GM21447 (cell line): Measurements from ENCODE around the gene LAIR2.
"Not testable (repeated sequence)": the region's sequence is repeated elsewhere in the genome, so short reads cannot be mapped to it uniquely, and the experiment has no call there.

Experiments used
- ATAC-seq: cut with Tn5 transposase; IDR thresholded peaks from one replicate; pipeline ENCODE4 v1.9.1; 2021; ENCODE audit not compliant: unreplicated experiment

Gene LAIR2

GRCh38 chr19:54492568-54492967 is 10.1 kb upstream of the LAIR2 start:
- no peak for ATAC-seq

GRCh38 chr19:54493056-54493455 is 9.6 kb upstream of the LAIR2 start:
- ATAC-seq = not testable (repeated sequence)

GRCh38 chr19:54493967-54494585 is 8.6 kb upstream of the LAIR2 start:
- ATAC-seq = no peak

GRCh38 chr19:54495284-54495683 is 7.3 kb upstream of the LAIR2 start:
- not testable (repeated sequence) for ATAC-seq

DNA sequence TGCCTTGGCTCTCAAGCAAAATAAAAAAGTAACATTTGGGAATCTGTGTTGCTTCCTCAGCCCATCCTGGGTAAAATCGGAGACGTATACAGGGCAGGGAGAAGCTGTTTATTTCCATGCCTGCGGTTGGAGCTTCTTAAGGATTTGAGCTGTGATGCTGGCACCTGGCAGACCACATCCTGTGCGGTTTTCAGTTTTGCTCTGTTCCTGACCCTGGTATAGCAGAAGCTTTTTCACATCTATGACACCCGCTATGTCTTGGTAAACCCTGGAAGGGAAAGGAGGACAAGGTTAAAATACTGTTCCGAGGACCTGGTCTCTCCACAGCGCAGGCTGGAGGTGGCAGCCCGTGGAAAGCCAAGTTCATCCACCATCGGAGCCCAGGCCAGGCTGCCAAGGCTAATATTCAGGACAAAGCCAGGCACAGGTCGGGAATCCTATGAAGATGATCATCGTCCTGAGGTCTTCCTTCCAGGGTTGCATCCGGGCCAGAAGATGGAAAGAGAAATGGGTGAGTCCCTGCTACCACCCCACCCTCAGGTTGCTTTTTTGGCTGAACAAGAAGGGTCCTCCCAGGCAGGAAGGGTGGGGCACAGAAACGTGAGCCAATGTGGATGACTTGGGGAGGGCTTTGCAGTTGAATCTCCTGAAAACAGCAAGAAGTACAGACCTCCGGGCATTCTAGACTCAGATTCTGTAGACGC is 4.7 kb upstream of the LAIR2 start:
- not testable (repeated sequence) for ATAC-seq

DNA sequence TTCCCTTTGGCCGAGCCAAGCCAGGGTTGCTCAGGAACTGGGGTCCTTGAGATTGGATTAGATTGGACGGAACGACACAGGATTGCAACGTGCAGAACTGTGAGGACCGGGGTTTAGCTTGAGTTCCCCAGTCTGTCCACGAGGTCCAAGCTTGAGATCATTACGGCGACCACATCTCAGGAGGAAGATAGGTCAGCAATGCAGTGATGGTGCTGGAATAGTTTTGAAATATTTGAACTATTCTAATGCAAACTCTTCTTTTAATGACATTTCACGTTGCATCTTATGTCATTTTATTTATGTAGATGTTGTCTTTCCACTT is 4.2 kb upstream of the LAIR2 start:
- not testable (repeated sequence) for ATAC-seq

DNA sequence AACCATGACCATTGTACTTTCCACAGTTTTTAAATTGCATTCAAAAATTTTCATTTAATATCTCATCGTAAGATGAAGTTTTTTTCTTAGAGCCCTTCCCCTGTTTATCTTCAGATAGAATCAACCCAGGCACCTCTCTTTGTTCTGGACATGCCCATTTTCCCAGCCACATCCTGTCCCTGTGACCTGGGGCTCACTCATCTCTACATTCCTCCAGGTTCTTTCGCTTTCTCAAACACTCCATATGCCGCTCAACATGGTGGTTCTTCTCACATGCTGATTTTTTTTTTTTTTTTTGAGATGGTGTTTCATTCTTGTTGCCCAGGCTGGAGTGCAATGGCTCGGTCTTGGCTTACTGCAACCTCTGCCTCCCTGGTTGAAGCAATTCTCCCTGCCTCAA is 2.9 kb downstream of the LAIR2 start:
- ATAC-seq = not testable (repeated sequence)

DNA sequence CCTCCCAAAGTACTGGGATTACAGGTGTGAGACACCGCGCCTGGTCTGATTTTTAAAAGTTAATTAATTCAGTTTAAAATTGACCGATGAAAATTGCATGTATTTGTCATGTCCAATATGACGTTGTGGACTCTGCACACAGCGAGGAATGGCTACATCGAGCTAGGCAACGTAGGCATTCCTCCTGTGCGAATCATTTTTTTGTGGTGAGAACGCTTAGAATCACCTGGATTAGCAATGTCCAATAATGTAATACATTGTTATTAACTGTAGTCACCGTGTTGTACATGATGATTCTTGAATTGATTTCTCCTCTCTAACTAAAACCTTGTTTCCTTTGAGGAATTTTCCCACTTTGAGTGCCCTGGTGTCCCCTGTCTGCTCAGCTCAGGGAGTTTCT is 3.4 kb downstream of the LAIR2 start:
- no peak for ATAC-seq

DNA sequence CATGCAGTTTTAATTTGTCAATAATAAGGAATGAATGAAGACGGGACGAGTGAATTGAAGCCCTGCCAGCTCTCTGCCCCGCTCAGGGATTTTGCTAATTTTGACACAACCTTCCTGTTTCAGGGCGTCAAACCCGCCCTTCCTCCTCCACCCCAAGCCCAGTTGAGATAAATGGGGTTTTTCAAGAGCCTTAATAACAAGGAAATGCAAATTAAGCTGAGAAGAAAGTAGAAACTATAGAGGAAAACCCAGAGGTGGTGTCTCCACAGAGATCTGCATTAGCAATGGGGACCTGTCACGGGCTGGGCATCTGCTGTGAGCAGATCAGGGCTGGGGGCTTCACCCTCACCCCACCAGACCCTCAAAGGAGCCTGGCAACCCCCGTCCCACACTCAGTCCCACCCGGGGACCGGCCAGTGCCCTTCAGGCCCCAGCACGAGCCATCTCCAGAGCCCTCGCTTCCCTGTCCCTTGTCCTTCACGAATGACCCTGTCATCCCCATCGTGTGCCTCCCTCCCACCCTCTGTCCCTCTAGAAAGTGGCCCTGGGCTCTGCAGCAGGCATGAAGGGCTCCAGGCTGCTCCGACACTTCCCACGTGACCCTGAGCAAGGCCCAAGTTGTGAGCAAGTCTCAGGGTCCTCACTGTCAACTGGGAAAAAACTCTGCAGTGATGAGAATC is 4.5 kb downstream of the LAIR2 start:
- not testable (repeated sequence) for ATAC-seq

DNA sequence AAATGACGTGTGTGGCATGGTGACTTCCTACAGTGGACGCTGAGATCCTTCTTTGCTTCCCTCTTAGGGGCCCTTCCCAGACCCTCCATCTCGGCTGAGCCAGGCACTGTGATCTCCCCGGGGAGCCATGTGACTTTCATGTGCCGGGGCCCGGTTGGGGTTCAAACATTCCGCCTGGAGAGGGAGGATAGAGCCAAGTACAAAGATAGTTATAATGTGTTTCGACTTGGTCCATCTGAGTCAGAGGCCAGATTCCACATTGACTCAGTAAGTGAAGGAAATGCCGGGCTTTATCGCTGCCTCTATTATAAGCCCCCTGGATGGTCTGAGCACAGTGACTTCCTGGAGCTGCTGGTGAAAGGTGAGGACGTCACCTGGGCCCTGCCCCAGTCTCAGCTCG is 5.2 kb downstream of the LAIR2 start:
- no peak for ATAC-seq

DNA sequence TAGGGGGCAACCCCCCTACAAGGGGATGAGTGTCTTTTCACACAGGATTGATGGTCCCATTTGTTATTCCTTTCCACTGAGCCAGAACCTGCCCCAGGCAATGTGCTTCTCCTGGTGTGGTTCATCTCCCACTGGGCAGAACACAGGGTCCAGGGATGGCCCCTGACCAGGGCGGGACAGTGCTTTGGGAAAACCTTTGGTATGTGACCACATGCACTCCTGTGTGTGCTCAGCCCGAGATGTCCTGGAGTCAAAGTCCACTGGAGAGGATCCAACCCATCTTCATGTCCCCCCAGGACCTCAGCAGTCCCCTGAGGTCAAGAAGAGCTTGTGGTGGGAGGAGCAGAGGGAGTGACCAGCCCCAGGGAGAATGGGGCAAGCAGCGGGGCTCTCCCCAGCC is 5.9 kb downstream of the LAIR2 start:
- ATAC-seq = not testable (repeated sequence)

DNA sequence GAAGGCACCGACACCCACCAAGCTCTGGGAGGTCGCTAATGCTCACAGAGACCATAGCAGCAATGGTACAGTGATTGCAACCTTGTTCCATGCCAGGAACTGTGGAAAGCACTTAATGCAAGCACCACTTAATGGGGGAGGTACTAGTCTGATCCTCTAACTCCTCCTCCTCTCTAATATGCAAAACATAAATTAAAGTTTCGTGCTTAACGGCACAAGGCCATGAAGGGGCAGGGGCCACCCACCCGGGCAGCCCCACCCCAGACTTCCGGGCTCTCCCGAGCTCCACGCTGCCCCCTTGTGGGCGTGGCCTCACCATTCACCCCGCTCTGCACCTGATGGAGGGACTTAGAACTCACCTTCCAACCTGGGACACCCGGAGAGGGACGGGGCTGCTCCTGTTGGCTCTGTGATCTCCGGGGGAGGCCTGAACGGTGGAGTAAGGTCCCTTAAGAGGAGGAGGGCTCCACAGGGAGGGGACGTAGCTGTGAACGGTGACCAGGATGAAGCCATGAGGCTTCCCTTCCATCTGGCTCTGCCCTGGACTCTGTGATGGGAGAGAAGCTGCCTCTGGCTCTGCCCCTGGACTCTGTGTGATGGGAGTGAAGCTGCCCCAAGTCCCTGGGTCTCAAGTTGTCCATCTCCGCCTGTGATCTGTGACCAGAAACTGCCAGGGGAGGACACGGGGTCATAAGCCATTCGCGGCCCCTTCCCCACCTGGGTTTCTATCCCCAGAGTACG is 6.7 kb downstream of the LAIR2 start:
- not testable (repeated sequence) for ATAC-seq

DNA sequence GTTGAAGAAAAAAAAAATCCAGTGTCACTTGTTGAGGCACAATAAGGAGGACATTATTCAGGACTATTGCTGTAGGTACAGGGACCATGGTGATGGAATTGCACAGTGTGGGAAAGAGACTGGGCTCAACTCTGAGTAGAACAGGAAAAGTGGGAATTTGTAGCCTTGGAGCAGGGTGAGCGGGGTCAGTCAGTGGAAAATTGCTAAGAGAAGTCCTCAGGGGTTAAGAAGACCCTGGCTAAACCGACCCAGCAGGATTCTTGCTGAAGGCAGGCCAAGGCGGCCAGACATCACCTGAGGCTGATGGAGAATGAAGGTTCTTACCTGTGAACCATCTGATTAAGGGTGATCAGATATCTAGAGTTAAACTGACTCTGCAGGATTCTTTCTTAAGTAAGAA is 12.5 kb downstream of the LAIR2 start:
- ATAC-seq = no peak

DNA sequence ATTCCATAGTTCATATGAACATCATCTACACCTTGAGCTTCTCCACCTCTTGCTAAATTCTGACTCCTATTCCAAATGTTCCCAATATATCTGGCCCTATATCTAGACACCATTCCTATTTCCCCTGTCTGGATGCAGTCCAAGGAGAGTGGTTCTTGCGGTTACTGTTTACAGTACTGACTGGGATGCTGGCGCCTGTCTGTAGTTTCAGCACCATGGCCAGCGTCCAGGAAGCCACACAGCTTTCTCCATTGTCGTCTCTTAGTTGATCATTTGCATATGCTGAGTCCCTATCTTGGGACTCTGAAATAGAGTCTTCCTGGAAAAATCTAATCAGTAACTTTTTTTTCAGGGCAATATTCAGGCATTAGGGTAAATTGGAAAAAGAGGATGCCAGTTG is 14.9 kb downstream of the LAIR2 start:
- no peak for ATAC-seq

DNA sequence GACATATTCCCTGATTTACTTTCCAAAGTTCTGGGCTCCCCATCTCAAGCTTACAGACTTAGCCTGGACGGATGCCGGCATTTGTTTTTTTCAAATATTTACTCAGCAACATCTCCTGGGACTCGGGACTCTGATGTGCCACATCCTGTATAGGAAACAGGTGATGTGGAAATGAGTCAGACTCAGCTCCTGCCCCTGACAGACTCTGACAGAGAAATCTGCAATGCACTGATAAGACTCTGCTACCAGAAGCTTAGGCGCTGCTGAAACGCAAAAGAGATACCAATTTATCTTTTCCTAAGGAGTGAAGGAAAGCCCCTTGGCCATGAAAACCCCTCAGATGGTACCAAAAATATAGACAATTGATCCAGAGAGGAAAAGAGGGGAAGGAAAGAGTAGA is 16.2 kb downstream of the LAIR2 start:
- no peak for ATAC-seq

- no peak for ATAC-seq
Observed at GRCh38 chr19:54521022-54521859, 18.6 kb downstream of the LAIR2 start.

GRCh38 chr19:54521860-54522513 is 19.4 kb downstream of the LAIR2 start:
- ATAC-seq = no peak

DNA sequence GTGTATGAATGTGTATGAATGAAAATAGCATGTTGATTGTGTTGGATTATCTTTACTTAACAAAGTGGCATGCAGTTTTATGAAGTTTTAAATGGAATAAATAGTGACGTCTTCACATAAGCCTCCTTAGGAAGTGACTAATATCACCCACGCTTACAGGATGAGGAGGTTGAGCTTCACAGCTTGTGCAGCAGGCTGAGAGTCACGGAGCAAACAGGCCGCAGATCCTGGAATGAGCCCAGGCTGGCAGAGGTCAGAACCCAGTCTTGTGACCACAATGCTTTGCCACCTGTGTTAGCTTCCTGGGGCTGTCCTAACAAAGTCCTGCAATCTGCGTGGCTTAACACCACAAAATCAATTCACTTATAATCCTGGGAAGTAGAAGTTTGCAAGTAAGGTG is 20.8 kb downstream of the LAIR2 start:
- ATAC-seq = no peak

DNA sequence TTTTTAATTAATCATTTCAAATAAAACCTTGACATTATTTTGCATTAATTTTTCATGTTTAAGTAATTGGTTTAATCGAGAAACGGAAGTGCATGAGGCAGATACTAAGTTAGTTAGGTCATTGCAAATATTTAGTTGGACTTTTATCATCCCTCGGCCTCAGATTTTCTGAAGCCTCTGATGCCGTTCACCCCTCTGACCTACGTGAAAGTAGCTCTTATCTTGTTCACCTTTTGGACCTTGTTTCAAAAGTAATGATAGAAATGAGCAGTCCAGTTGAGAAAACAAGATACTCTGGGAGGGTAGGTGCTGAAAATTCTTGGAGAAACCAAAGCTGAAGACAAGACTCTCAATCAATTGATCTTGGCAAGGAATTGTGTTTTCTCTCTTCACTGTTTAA is 23.0 kb downstream of the LAIR2 start:
- no peak for ATAC-seq

GRCh38 chr19:54526972-54527371 is 24.3 kb downstream of the LAIR2 start:
- no peak for ATAC-seq
